Immature natural killer cell (primary cell): ENCODE data around the gene UBR1. TPM values are rescaled to one million over a fixed set of nuclear protein-coding genes. Genes with fewer than 3 reads are reported as not detected.

Experiments used
- polyA plus RNA-seq, 3 donors: library from polyadenylated mRNA; unstranded; fragments of 300-500 nt; fragmentation: Illumina TruSeq; gene quantifications; one replicate each; pipeline ENCODE4 v1.2.3, GENCODE V29; 2021

UBR1 gene
- polyA plus RNA-seq, 3 donors from 2014 or later: 12.1 to 26.5 (median 15.1) TPM

Other genes with a start within 250 kb of the UBR1 start
- 10 to 100 TPM in 1 of 3 donors, 1 to 10 TPM in 2; 5.1 to 11.0 (median 5.9) TPM for gene TTBK2, start 185.3 kb downstream of the UBR1 start, polyA plus RNA-seq
- 10 to 100 TPM in 2 of 3 donors, 1 to 10 TPM in 1; 9.3 to 12.7 (median 12.5) TPM for gene TMEM62, start 27.5 kb upstream of the UBR1 start, polyA plus RNA-seq
- gene CCNDBP1, start 79.4 kb upstream of the UBR1 start, polyA plus RNA-seq: 100 to 1,000 TPM; 186 to 286 (median 197) TPM
- gene EPB42, start 115.0 kb upstream of the UBR1 start, polyA plus RNA-seq: not detected
- gene TGM5, start 160.9 kb upstream of the UBR1 start, polyA plus RNA-seq: under 1 TPM in 1 of 3 donors, not detected in 2; 0.21 TPM
- gene TGM7, start 196.2 kb upstream of the UBR1 start, polyA plus RNA-seq: not detected
- 1 to 10 TPM in 2 of 3 donors, under 1 TPM in 1; 0.40 to 2.5 (median 2.3) TPM for gene LCMT2, start 224.5 kb upstream of the UBR1 start, polyA plus RNA-seq